A549 (cell line): ENCODE measurements around the gene FYB1. TPM values are rescaled to one million over a fixed set of nuclear protein-coding genes. Genes with fewer than 3 reads are reported as not detected.

Experiments used
- ATAC-seq, 2 experiments: fragments of 200-7000 bp in 1 of 2; fragments of >200 bp in 1 of 2; cut with Nextera tagmentation in 1 of 2; cut with Tn5 transposase in 1 of 2; 3 replicates each; pipeline versions ENCODE4 v1.8.0 to v1.9.1; 2018 to 2020; ENCODE audit warnings: mild to moderate bottlenecking in 1 of 2, moderate library complexity in 1 of 2
- CTCF ChIA-PET: fragments of 300-600 bp; sonication (Branson Sonifier 250); formaldehyde crosslinking; extraction: SDS; loops from one replicate; lab custom pipeline; 2021; ENCODE audit warnings: antibody characterized with exemption, inconsistent platforms; lab: Yijun Ruan, JAX
- POLR2A ChIA-PET: fragments of 350-600 bp; formaldehyde crosslinking; extraction: SDS; loops from one replicate; lab custom pipeline; 2021; ENCODE audit warnings: antibody characterized with exemption, inconsistent platforms; lab: Yijun Ruan, JAX
- DNase-seq, 2 experiments: peaks; one replicate each; pipeline versions ENCODE4 v3.0.0 to v3.0.0-alpha.2; 2011 to 2016; ENCODE audit warnings: low read depth in 1 of 2, low spot score in 1 of 2
- FAIRE-seq: peaks from 2 replicates; lab custom pipeline; 2011; peaks lifted over from hg19 to GRCh38; lab: Jason Lieb, UNC
- H3K27ac ChIP-seq, 2 experiments: fragments of >200 bp; sonication (Bioruptor Twin); formaldehyde crosslinking; 3 replicates each; pipeline ENCODE4 v1.5.1; 2016 to 2017
- H3K4me1 ChIP-seq: fragments of >200 bp; sonication (Bioruptor Twin); formaldehyde crosslinking; 3 replicates; pipeline ENCODE4 v1.6.1; 2016
- H3K4me2 ChIP-seq: fragments of >200 bp; sonication (Bioruptor Twin); formaldehyde crosslinking; 3 replicates; pipeline ENCODE4 v1.6.1; 2016
- H3K4me3 ChIP-seq: fragments of >200 bp; sonication (Bioruptor Twin); formaldehyde crosslinking; 3 replicates; pipeline ENCODE4 v1.5.1; 2016
- H3K9me3 ChIP-seq: fragments of >200 bp; sonication (Bioruptor Twin); formaldehyde crosslinking; 3 replicates; pipeline ENCODE4 v1.6.1; 2016
- BHLHE40 ChIP-seq: IDR thresholded peaks from 2 replicates; pipeline ENCODE4 v1.6.1; 2012; ENCODE audit warnings: low read depth, low read length, inconsistent platforms
- CBX8 ChIP-seq: fragments of 200-600 bp; sonication (generic); IDR thresholded peaks from 2 replicates; pipeline ENCODE4 v1.6.1; 2016
- EHMT2 ChIP-seq: fragments of 200-600 bp; sonication (generic); IDR thresholded peaks from 2 replicates; pipeline ENCODE4 v1.6.1; 2016; ENCODE audit warnings: antibody characterized with exemption, low read depth, mild to moderate bottlenecking, moderate library complexity
- EP300 ChIP-seq, 2 experiments: fragments of >200 bp; sonication (Bioruptor Twin); formaldehyde crosslinking; IDR thresholded peaks; 2 replicates in 1 of 2; 3 replicates in 1 of 2; pipeline ENCODE4 v1.6.1; 2016 to 2017
- FOSB ChIP-seq: fragments of 250-450 bp; sonication (Bioruptor Pico); IDR thresholded peaks from 2 replicates; pipeline ENCODE4 v1.5.0; 2020; ENCODE audit warnings: mild to moderate bottlenecking, moderate library complexity
- HOXB13 ChIP-seq: fragments of 250-450 bp; sonication (Bioruptor Pico); IDR thresholded peaks from 2 replicates; pipeline ENCODE4 v1.5.0; 2020; ENCODE audit warnings: low read depth, mild to moderate bottlenecking, moderate library complexity
- JUN ChIP-seq, 2 experiments: fragments of >200 bp; sonication (Bioruptor Twin); formaldehyde crosslinking; IDR thresholded peaks; 2 replicates in 1 of 2; 3 replicates in 1 of 2; pipeline ENCODE4 v1.6.1; 2016 to 2017
- KDM5A ChIP-seq: fragments of 200-600 bp; sonication (generic); IDR thresholded peaks from 2 replicates; pipeline ENCODE4 v1.6.1; 2016; ENCODE audit warnings: antibody characterized with exemption, mild to moderate bottlenecking
- NFE2L2 ChIP-seq: fragments of 150-350 bp; conservative IDR thresholded peaks from 2 replicates; pipeline ENCODE4 v1.6.1; 2014; ENCODE audit warnings: low read length
- NR3C1 ChIP-seq: fragments of >200 bp; sonication (Bioruptor Twin); formaldehyde crosslinking; IDR thresholded peaks from 3 replicates; pipeline ENCODE4 v1.6.1; 2017
- POLR2AphosphoS2 ChIP-seq: conservative IDR thresholded peaks from 2 replicates; pipeline ENCODE4 v1.6.1; 2012; ENCODE audit warnings: low read length, improper control_type of control experiment, inconsistent platforms
- RFX5 ChIP-seq: fragments of 450-650 bp; IDR thresholded peaks from 2 replicates; pipeline ENCODE4 v1.7.1; 2014; ENCODE audit warnings: antibody characterized with exemption, mild to moderate bottlenecking, moderate library complexity
- SMC3 ChIP-seq: fragments of >200 bp; sonication (Bioruptor Twin); formaldehyde crosslinking; IDR thresholded peaks from 3 replicates; pipeline ENCODE4 v1.6.1; 2018; ENCODE audit warnings: inconsistent platforms
- ZFP36 ChIP-seq: fragments of 450-650 bp; IDR thresholded peaks from 2 replicates; pipeline ENCODE4 v1.6.1; 2014; ENCODE audit warnings: borderline replicate concordance; ENCODE audit not compliant: partially characterized antibody
- ZSCAN20 ChIP-seq: fragments of 250-450 bp; sonication (Bioruptor Pico); IDR thresholded peaks from 2 replicates; pipeline ENCODE4 v1.8.0; 2022; ENCODE audit warnings: mild to moderate bottlenecking, moderate library complexity
- WGBS: methylation state at CpG from one replicate; pipeline ENCODE4 v1.1.6; 2017; ENCODE audit errors: missing lambda C conversion rate; 5-methylcytosine and 5-hydroxymethylcytosine counted together
- polyA plus RNA-seq, 4 experiments: library from polyadenylated mRNA; depleted of rRNA in 3 of 4; stranded (reverse); fragments of >200 nt; fragmentation: RNase III in 1 of 4; extraction: RNeasy Plus Mini Kit Qiagen cat#74134 plus additional on column Dnase treatment in 1 of 4; gene quantifications; 2 replicates in 3 of 4; 3 replicates in 1 of 4; pipeline ENCODE4 v1.2.3, GENCODE V29; 2011 to 2017
- TF ChIP-seq, protein P1 (sequence below): IDR thresholded peaks from 2 replicates; pipeline ENCODE4 v1.6.1; 2012; ENCODE audit warnings: low read depth, borderline replicate concordance
- TF ChIP-seq, protein P2 (sequence below): IDR thresholded peaks from 2 replicates; pipeline ENCODE4 v1.6.1; 2012

The FYB1 gene
- polyA plus RNA-seq, 2 of the 4 experiments (the other 2 are of a cell fraction): 7.4 to 34.6 TPM

DNA sequence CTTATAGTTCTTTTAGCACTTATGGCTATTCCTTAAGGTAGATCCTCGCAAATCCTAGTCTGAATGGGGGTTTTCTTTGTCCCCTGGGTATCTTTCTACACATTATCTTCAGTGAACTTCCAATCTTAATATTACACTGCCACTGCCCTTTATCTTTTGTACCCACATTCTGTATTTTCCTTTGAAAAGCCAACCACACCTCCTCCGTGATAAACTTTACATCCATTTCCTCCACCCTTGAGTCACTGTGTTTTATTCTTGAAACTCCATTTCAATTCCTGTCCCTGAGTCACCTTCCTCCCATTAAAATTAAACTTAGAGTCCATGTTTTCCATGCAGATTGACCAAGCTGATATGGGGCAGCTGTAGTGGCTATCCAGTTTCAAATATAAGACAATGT lies 102.0 kb downstream of the FYB1 start:
- Histone ChIP-seq H3K4me3 (no peak overlapping the region), H3K9me3 (no peaks in the 10 kb centered on the region), H3K27ac (0 out of 6 replicates have a peak overlapping the region, but pooled peaks of 1 of the 2 experiments have one; percentile 24), H3K4me2 (no peak overlapping the region), H3K4me1 (peaks cover 63% of the 10 kb centered on the region)
- FAIRE-seq: no peak
- WGBS: 66% methylated on average over 2 of the region's 2 CpGs
- POLR2A ChIA-PET: interaction anchor here (1.4 kb wide), 1 partner anchor 15 kb away, joined by 3 read pairs; no protein-coding TSS in a partner anchor
- CTCF ChIA-PET: interaction anchor here (1.2 to 1.8 kb wide), 3 partner anchors 12 to 42 kb away, joined by 3 to 5 read pairs (median 5); no protein-coding TSS in a partner anchor
- TF ChIP-seq JUN (IDR thresholded peaks at IDR 0.05) (no peak), HOXB13 (CRISPR knock-in tag) (no peak), KDM5A (no peak), CBX8 (no peak), POLR2AphosphoS2 (no peak), SMC3 (no peak), NR3C1 (no peak), NFE2L2 (no peak), RFX5 (no peak), ZFP36 (no peak)
- TF ChIP-seq, protein P1, sequence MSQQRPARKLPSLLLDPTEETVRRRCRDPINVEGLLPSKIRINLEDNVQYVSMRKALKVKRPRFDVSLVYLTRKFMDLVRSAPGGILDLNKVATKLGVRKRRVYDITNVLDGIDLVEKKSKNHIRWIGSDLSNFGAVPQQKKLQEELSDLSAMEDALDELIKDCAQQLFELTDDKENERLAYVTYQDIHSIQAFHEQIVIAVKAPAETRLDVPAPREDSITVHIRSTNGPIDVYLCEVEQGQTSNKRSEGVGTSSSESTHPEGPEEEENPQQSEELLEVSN: no peak
- ATAC-seq: no peak
- DNase-seq: no peak

DNA sequence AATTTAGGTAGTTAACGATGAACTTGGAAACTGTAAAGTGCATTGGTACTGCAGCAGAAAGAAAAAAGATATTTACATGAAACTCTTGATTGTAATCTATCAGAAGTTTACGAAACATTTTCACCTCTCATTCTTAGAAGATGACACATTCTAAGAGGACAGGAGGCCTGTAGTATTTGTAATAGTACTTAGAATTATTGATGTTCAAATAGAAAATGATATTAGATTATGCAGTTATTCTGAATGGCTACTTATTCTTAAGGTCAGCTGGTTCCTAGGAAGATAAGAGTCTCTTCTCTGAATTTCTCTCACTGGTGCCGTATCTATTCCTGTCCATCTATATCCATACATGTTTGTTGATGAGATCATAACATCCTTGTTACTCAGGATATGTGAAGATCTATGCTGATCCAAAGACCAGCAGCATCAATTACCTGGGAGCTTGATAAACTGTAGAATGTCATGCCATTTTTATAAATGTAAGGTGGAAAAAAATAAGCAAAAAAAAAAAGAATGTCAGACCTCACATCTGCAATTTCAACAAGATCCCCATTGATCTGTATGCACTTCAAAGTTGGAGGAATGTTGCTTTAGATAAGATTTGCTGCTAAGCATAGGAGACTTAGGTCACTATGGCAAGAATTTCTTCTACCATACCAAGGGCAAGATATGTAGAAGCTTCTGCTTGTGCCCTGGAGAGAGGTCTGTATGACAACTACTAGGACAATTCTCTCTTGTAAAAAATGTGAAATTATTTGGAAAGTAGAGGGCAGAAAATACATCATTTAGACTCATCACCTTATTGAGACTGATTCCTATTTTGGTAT lies 102.8 kb downstream of the FYB1 start:
- H3K4me1 ChIP-seq: peaks cover 66% of the 10 kb centered on the region
- H3K9me3 ChIP-seq: no peaks in the 10 kb centered on the region
- no peak overlapping the region for H3K4me3 ChIP-seq
- FAIRE-seq: peak; percentile 92
- ChIA-PET CTCF (interaction anchor here (1.0 to 2.3 kb wide), 6 partner anchors 8 to 167 kb away, joined by 3 to 6 read pairs (median 4); no protein-coding TSS in a partner anchor), POLR2A (no interaction called here)
- no peak overlapping the region for H3K27ac ChIP-seq
- peak overlapping the region; percentile 21; the same call in 1 of the 3 replicates for H3K4me2 ChIP-seq
- ATAC-seq: no peak
- 0 out of 2 replicates have a peak, but pooled peaks have one; percentile 24 for TF ChIP-seq EHMT2
- TF ChIP-seq, protein P2, sequence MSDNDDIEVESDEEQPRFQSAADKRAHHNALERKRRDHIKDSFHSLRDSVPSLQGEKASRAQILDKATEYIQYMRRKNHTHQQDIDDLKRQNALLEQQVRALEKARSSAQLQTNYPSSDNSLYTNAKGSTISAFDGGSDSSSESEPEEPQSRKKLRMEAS: no peak
- TF ChIP-seq, all 56 proteins: peak for 1
- 91% methylated on average over 3 of the region's 3 CpGs for WGBS
- DNase-seq: no peak

DNA sequence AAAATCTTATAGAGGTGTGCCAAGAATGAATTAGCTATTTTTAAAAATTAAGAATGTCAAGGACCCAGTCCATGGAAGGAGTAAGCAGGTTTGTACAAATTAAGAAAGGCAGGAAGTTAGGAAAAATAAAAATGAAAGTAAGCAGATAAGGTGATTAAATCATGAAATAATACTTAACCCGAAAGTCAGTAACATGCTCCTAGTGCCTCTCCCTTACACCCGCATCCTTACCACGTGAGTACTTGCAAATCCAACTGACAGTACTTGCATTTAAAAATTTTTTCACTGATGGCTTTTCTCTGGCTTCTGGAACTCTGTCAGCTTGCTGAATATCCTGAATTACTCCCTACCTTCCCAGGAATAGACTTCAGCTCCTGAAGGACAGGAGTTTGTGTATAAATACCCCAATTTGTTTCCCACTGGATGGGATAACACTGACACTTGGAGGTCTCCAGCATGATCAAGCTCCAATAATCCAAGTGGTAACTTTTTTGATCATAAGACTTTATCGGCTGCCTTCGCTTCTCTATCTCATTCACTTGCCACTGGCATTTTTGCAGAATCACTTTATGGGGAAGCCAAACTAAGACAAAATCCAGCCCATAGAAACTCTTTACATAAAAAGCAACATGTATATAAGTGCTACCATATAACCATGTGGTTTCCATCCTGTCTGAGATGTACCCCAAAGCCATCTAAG lies 103.6 kb downstream of the FYB1 start:
- H3K4me1 ChIP-seq: peaks cover 59% of the 10 kb centered on the region
- H3K9me3 ChIP-seq: no peaks in the 10 kb centered on the region
- TF ChIP-seq EP300 (IDR thresholded peaks at IDR 0.05): no peak
- no peak for TF ChIP-seq FOSB (CRISPR knock-in tag)
- TF ChIP-seq, protein P1: no peak
- TF ChIP-seq BHLHE40: no peak
- no peak for TF ChIP-seq ZSCAN20
- TF ChIP-seq, all 56 proteins: peak for 0
- Histone ChIP-seq H3K4me3 (no peak overlapping the region), H3K27ac (peak overlapping the region in 1 of 2 experiments; percentile 26; a peak in 3 of 6 replicates), H3K4me2 (peak overlapping the region; percentile 21; the same call in 1 of the 3 replicates)
- DNase-seq (no peak), ATAC-seq (no peak; a peak in 1 of 6 replicates), FAIRE-seq (no peak)
- CTCF ChIA-PET: interaction anchor here (0.6 to 2.3 kb wide), 6 partner anchors 9 to 168 kb away, joined by 3 to 6 read pairs (median 3); no protein-coding TSS in a partner anchor
- POLR2A ChIA-PET: interaction anchor here (1.6 kb wide), 1 partner anchor 15 kb away, joined by 4 read pairs; no protein-coding TSS in a partner anchor
- 87% methylated on average over 5 of the region's 5 CpGs for WGBS
